GM19452 (cell line): ENCODE results near the gene PAX9.
"Not testable (repeated sequence)": the region's sequence is repeated elsewhere in the genome, so short reads cannot be mapped to it uniquely, and the experiment has no call there.

Experiments
- ATAC-seq: cut with Tn5 transposase; IDR thresholded peaks from one replicate; pipeline ENCODE4 v1.9.1; 2021; ENCODE audit not compliant: unreplicated experiment

The PAX9 gene

GRCh38 chr14:36672095-36672494 is 10.4 kb downstream of the PAX9 start:
- no peak for ATAC-seq

- no peak for ATAC-seq
Observed at GRCh38 chr14:36674659-36675058, 13.0 kb downstream of the PAX9 start.

GRCh38 chr14:36675581-36675980 is 13.9 kb downstream of the PAX9 start:
- ATAC-seq: no peak

GRCh38 chr14:36676236-36676635 is 14.6 kb downstream of the PAX9 start:
- no peak for ATAC-seq

GRCh38 chr14:36682338-36682737 is 20.7 kb downstream of the PAX9 start:
- ATAC-seq: no peak

GRCh38 chr14:36683083-36683724 is 21.5 kb downstream of the PAX9 start:
- no peak for ATAC-seq

GRCh38 chr14:36684946-36685345 is 23.3 kb downstream of the PAX9 start:
- no peak for ATAC-seq

GRCh38 chr14:36690311-36691040 is 28.8 kb downstream of the PAX9 start:
- no peak for ATAC-seq

GRCh38 chr14:36699420-36699819 is 37.8 kb downstream of the PAX9 start:
- not testable (repeated sequence) for ATAC-seq

GRCh38 chr14:36700651-36701050 is 39.0 kb downstream of the PAX9 start:
- ATAC-seq: no peak

GRCh38 chr14:36701132-36701531 is 39.5 kb downstream of the PAX9 start:
- ATAC-seq: no peak

GRCh38 chr14:36702474-36702873 is 40.8 kb downstream of the PAX9 start:
- no peak for ATAC-seq

- ATAC-seq: no peak
Observed at GRCh38 chr14:36707570-36707969, 45.9 kb downstream of the PAX9 start.

- no peak for ATAC-seq
Observed at GRCh38 chr14:36713960-36714703, 52.5 kb downstream of the PAX9 start.

GRCh38 chr14:36716614-36717184 is 55.0 kb downstream of the PAX9 start:
- ATAC-seq: no peak

- no peak for ATAC-seq
Observed at GRCh38 chr14:36717363-36717762, 55.7 kb downstream of the PAX9 start.

GRCh38 chr14:36718216-36718615 is 56.6 kb downstream of the PAX9 start:
- ATAC-seq: no peak

- ATAC-seq: no peak
Observed at GRCh38 chr14:36719823-36720222, 58.2 kb downstream of the PAX9 start.

GRCh38 chr14:36720657-36721056 is 59.0 kb downstream of the PAX9 start:
- ATAC-seq: no peak

- ATAC-seq: no peak
Observed at GRCh38 chr14:36721877-36722276, 60.2 kb downstream of the PAX9 start.

- ATAC-seq: no peak
Observed at GRCh38 chr14:36723530-36723929, 61.9 kb downstream of the PAX9 start.

- no peak for ATAC-seq
Observed at GRCh38 chr14:36724162-36724561, 62.5 kb downstream of the PAX9 start.
